ENCODE data around the gene PDCD2L. TPM values are rescaled to one million over a fixed set of nuclear protein-coding genes. Genes with fewer than 3 reads are reported as not detected.

Gene PDCD2L
- total RNA-seq, 1 experiment from 2014 or later: 43.3 TPM

- H2BK12ac ChIP-seq (ENCODE audit: insufficient read length, low read depth, low read length): no peak overlapping the region
These were observed 34.1 kb upstream of the PDCD2L start for GRCh38 chr19:34370117-34370516.

More at GRCh38 chr19:34370117-34370516, 34.1 kb upstream of the PDCD2L start:
- no CpG with 5 or more reads among the region's 8 CpGs for WGBS (ENCODE audit: extremely low coverage, insufficient read length, low lambda C conversion rate)
- no peak overlapping the region for H4K8ac ChIP-seq (replicated peaks; ENCODE audit: insufficient read length, low read depth, low read length)
- H4K20me1 ChIP-seq (ENCODE audit: control insufficient read depth, insufficient read depth, insufficient read length): peaks cover 3% of the 10 kb centered on the region
- no peak overlapping the region for H2BK20ac ChIP-seq (ENCODE audit: low read depth, low read length, poor library complexity, severe bottlenecking)
- no peak overlapping the region for H3K4ac ChIP-seq (ENCODE audit: low read depth, low read length)
- Mint-ChIP-seq H3K36me3 (ENCODE audit: insufficient read depth in 1 of 3, low read depth in 3 of 3) (peaks cover 47 to 79% (median 76%) of the 10 kb centered on the region in 3 experiments), H3K4me1 (peaks cover 11 to 14% of the 10 kb centered on the region in 2 experiments), H3K27me3 (ENCODE audit: low read depth) (no peaks in the 10 kb centered on the region), H3K4me3 (no peak overlapping the region), H3K27ac (no peak overlapping the region; a peak in 1 of 7 replicates), H3K9me3 (no peaks in the 10 kb centered on the region)
- H2AFZ ChIP-seq (ENCODE audit: low read length): no peak overlapping the region
- no peak overlapping the region for H3K4me2 ChIP-seq (ENCODE audit: insufficient read depth, insufficient read length, low read length)
- H3K9me3 ChIP-seq (ENCODE audit: control insufficient read depth, low read depth, low read length): no peaks in the 10 kb centered on the region
- no peak overlapping the region for H3K23ac ChIP-seq (ENCODE audit: insufficient read length, low read depth, low read length)
- H3K14ac ChIP-seq (ENCODE audit: insufficient read depth, low read length): no peak overlapping the region
- peaks cover 7% of the 10 kb centered on the region for H3K23me2 ChIP-seq (ENCODE audit: insufficient read length, low read depth, low read length, poor library complexity, severe bottlenecking)
- H4K91ac ChIP-seq (ENCODE audit: insufficient read length, low read depth, low read length): no peak overlapping the region
- H2AK5ac ChIP-seq (ENCODE audit: insufficient read length, low read length): no peak overlapping the region
- H4K5ac ChIP-seq (ENCODE audit: insufficient read length, low read depth, low read length): no peak overlapping the region
- peaks cover 2% of the 10 kb centered on the region; the same call in 1 of the 2 replicates for H3K4me1 ChIP-seq (ENCODE audit: insufficient read depth, low read length)
- no peak overlapping the region for H2BK15ac ChIP-seq (ENCODE audit: low read depth, low read length)
- H3K27me3 ChIP-seq (ENCODE audit: insufficient read depth, low read length): no peaks in the 10 kb centered on the region
- no peak overlapping the region for H2BK5ac ChIP-seq (ENCODE audit: insufficient read length, low read length)
- peaks cover 7% of the 10 kb centered on the region; the same call in 1 of the 2 replicates for H3K79me2 ChIP-seq (ENCODE audit: insufficient read depth, low read length)
- H3K9ac ChIP-seq (ENCODE audit: extremely low read depth, insufficient read length, low read length): no peak overlapping the region
- H3K27ac ChIP-seq (ENCODE audit: insufficient read length, low read depth, low read length): no peak overlapping the region
- H3K18ac ChIP-seq (ENCODE audit: insufficient read length, low read depth, low read length): no peak overlapping the region
- H2BK120ac ChIP-seq (ENCODE audit: low read depth, low read length, poor library complexity, severe bottlenecking): no peak overlapping the region
- no peak for DNase-seq
- no peak overlapping the region for H3T11ph ChIP-seq (ENCODE audit: low read length)
- TF ChIP-seq, protein P1, sequence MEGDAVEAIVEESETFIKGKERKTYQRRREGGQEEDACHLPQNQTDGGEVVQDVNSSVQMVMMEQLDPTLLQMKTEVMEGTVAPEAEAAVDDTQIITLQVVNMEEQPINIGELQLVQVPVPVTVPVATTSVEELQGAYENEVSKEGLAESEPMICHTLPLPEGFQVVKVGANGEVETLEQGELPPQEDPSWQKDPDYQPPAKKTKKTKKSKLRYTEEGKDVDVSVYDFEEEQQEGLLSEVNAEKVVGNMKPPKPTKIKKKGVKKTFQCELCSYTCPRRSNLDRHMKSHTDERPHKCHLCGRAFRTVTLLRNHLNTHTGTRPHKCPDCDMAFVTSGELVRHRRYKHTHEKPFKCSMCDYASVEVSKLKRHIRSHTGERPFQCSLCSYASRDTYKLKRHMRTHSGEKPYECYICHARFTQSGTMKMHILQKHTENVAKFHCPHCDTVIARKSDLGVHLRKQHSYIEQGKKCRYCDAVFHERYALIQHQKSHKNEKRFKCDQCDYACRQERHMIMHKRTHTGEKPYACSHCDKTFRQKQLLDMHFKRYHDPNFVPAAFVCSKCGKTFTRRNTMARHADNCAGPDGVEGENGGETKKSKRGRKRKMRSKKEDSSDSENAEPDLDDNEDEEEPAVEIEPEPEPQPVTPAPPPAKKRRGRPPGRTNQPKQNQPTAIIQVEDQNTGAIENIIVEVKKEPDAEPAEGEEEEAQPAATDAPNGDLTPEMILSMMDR (conservative IDR thresholded peaks at IDR 0.05): no peak
- H3K79me1 ChIP-seq (ENCODE audit: insufficient read depth, low read depth, low read length, poor library complexity, severe bottlenecking): peaks cover 11% of the 10 kb centered on the region
- H3K56ac ChIP-seq (ENCODE audit: insufficient read length, low read depth, low read length): no peak overlapping the region
